ENCODE results near the gene NCF2.

- TF ChIP-seq, protein P1, sequence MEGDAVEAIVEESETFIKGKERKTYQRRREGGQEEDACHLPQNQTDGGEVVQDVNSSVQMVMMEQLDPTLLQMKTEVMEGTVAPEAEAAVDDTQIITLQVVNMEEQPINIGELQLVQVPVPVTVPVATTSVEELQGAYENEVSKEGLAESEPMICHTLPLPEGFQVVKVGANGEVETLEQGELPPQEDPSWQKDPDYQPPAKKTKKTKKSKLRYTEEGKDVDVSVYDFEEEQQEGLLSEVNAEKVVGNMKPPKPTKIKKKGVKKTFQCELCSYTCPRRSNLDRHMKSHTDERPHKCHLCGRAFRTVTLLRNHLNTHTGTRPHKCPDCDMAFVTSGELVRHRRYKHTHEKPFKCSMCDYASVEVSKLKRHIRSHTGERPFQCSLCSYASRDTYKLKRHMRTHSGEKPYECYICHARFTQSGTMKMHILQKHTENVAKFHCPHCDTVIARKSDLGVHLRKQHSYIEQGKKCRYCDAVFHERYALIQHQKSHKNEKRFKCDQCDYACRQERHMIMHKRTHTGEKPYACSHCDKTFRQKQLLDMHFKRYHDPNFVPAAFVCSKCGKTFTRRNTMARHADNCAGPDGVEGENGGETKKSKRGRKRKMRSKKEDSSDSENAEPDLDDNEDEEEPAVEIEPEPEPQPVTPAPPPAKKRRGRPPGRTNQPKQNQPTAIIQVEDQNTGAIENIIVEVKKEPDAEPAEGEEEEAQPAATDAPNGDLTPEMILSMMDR (conservative IDR thresholded peaks at IDR 0.05 in 1 of 2, IDR thresholded peaks at IDR 0.05 in 1 of 2; ENCODE audit: low read depth in 1 of 2, low read length in 2 of 2), result no peak
- no peak for TF ChIP-seq EZH2 (IDR thresholded peaks at IDR 0.05; ENCODE audit: low read length, missing control alignments)
Observed at GRCh38 chr1:183551924-183552323, 38.3 kb downstream of the NCF2 start.

All from fibroblast of lung (primary cell).